HUES48 (cell line): ENCODE data around the gene ST6GALNAC4.
A peak's percentile ranks its signal among the peaks of the same experiment; 100 is the strongest.

Source experiments
- H3K27ac ChIP-seq: one replicate; pipeline ENCODE4 v1.7.0; 2013; ENCODE audit warnings: low read depth, low read length, inconsistent platforms
- H3K27me3 ChIP-seq: 2 replicates; pipeline ENCODE4 v1.6.1; 2013; ENCODE audit warnings: mild to moderate bottlenecking, low read length; ENCODE audit not compliant: control insufficient read depth, insufficient read depth
- H3K36me3 ChIP-seq: 2 replicates; pipeline ENCODE4 v1.6.1; 2013; ENCODE audit warnings: low read length; ENCODE audit not compliant: control insufficient read depth, insufficient read depth
- H3K4me1 ChIP-seq: 2 replicates; pipeline ENCODE4 v1.6.1; 2013; ENCODE audit warnings: mild to moderate bottlenecking, low read length; ENCODE audit not compliant: control insufficient read depth, insufficient read depth
- H3K4me3 ChIP-seq: 2 replicates; pipeline ENCODE4 v1.5.1; 2013; ENCODE audit warnings: mild to moderate bottlenecking, low read depth, low read length
- H3K9ac ChIP-seq: 2 replicates; pipeline ENCODE4 v1.6.1; 2013; ENCODE audit warnings: mild to moderate bottlenecking, low read depth, low read length, moderate library complexity
- H3K9me3 ChIP-seq: 2 replicates; pipeline ENCODE4 v1.6.1; 2013; ENCODE audit warnings: low read length; ENCODE audit not compliant: control insufficient read depth, insufficient read depth

ST6GALNAC4 gene

DNA sequence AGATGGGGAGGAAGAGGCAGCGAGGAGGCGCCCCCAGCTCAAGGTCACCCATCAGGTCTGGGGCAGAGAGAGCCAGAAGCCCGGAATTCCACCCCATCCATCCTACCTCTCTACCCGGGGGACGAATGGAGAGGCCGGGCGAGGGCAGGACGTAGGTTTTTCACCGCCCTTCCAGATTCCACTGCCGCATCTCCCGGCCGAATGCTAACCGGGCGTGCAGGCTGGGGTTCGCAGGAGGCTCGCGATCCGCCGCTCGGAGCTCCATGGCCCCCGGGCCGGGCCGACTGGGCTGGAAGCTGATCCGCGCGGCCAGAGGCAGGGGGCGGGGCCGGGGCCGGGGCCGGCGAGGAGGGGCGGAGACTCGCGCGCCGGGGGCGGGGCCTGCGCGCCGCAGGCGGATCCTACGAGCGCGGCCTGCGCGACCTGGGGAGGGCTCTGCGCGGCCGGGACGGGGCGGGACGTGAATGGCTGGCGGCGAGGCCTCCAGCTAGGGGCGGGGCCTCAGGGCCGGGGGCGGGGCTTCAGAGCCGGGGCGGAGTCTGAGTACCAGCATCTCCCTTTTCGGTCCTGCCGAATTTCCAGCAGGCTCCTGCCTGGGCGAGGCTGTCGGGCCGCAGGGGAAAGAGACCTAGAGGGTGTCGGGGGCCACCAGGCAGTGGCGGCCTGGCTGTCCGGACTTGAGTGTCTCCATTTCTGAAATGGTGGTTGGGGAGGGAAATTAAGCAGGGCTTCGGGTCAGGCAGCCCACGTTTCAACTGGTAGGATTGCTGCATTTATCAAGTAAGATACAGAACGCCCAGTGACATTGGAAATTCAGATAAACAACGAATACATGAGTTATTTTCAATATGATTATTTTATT, at the start of gene ST6GALNAC4:
ST6GALNAC4 (minus strand) TSS at position 322 of the 862 bp plus-strand sequence. CDS start 622 bp downstream, outside the sequence.
- Histone ChIP-seq H3K9me3 (no peaks in the 10 kb centered on the region), H3K9ac (peak within 1 kb of the TSS; percentile 51; the same call in 1 of the 2 replicates), H3K27ac (no peak within 1 kb of the TSS), H3K36me3 (peaks cover 11% of the 10 kb centered on the region; the same call in 1 of the 2 replicates), H3K4me1 (no peaks in the 10 kb centered on the region), H3K27me3 (peaks cover 6% of the 10 kb centered on the region; the same call in 1 of the 2 replicates), H3K4me3 (peak within 1 kb of the TSS; percentile 82)

GRCh38 chr9:127965953-127966352, 49.1 kb upstream of the ST6GALNAC4 start:
- Histone ChIP-seq H3K27ac (no peak overlapping the region), H3K4me1 (peaks cover 28% of the 10 kb centered on the region), H3K9me3 (no peaks in the 10 kb centered on the region), H3K4me3 (no peak overlapping the region), H3K9ac (peak overlapping the region; percentile 45; the same call in 1 of the 2 replicates), H3K27me3 (no peaks in the 10 kb centered on the region), H3K36me3 (no peaks in the 10 kb centered on the region)

GRCh38 chr9:127963359-127964064, 46.7 kb upstream of the ST6GALNAC4 start:
- no peak overlapping the region for H3K27ac ChIP-seq

DNA sequence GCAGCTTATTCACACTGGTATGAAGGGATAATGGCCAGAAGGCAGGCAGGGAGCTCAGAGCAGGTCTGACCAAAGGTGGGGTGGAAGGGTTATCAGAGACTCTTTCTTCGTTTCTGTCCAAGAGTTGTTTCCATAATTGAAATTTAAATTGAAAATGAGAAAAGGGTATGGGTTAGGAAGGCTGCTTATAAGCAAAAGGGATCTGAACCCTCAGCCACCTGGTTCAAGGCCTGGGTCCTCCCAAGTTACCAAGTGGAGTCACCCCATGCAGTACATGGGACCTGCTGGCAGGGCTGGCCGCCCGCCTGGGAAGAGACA, 46.2 kb upstream of the ST6GALNAC4 start:
- Histone ChIP-seq H3K9ac (no peak overlapping the region), H3K4me1 (peaks cover 20% of the 10 kb centered on the region), H3K27ac (no peak overlapping the region), H3K36me3 (no peaks in the 10 kb centered on the region), H3K9me3 (no peaks in the 10 kb centered on the region), H3K27me3 (no peaks in the 10 kb centered on the region), H3K4me3 (no peak overlapping the region)

More at GRCh38 chr9:127963359-127964064, 46.7 kb upstream of the ST6GALNAC4 start:
- H3K27me3 ChIP-seq = no peaks in the 10 kb centered on the region
- no peak overlapping the region for H3K4me3 ChIP-seq
- no peaks in the 10 kb centered on the region for H3K9me3 ChIP-seq
- H3K36me3 ChIP-seq = no peaks in the 10 kb centered on the region
- H3K9ac ChIP-seq = no peak overlapping the region
- peaks cover 20% of the 10 kb centered on the region for H3K4me1 ChIP-seq

DNA sequence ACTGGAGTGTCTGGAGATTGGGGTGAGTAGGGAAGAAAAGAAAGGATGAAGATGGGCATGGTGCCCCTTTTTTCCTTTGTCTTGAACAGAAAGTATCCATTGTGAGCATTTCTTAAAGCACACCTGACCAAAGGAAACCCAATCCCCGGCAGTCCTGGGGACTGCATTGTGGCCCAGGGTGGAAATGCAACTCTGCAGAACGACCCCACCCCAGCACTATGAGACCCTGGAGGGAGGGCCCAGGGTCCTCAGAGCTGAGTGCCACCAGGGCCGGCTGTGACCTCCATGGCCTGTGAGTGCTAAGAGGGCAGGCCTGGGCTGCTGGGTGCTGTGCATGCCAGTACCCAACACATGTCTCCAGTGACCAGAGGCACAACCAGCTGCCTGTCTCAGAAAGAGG, 45.4 kb upstream of the ST6GALNAC4 start:
- Histone ChIP-seq H3K27me3 (no peaks in the 10 kb centered on the region), H3K9ac (no peak overlapping the region), H3K9me3 (no peaks in the 10 kb centered on the region), H3K4me1 (peaks cover 19% of the 10 kb centered on the region), H3K27ac (no peak overlapping the region), H3K36me3 (no peaks in the 10 kb centered on the region), H3K4me3 (no peak overlapping the region)

DNA sequence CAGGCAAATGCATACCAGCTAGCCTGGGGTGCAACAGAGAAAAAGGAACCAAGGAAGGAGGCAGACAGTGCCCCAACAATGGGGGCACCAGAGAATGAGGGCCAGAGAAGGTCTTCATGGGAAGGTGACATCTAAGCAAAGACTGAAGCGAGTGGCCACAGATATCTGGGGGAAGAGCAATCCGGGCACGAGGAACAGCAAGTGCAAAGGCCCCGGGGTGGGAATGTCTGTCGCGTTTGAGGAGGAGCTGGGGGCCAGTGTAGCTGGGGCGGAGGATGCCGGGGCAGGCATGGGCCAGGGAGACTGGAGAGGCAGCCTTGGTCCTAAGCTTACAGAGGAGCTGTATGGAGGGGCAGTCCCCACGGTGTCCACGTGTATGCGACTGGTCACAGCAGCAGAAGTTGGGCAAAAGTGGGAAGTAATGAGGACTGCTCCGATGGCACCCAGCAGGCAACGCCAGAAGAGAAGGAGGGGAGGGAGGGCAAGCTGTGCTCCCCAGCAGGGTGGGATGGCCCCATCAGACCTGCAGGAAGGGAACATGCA, 44.8 kb upstream of the ST6GALNAC4 start:
- Histone ChIP-seq H3K4me1 (peaks cover 15% of the 10 kb centered on the region), H3K9ac (no peak overlapping the region), H3K4me3 (no peak overlapping the region), H3K36me3 (no peaks in the 10 kb centered on the region), H3K27me3 (no peaks in the 10 kb centered on the region), H3K9me3 (no peaks in the 10 kb centered on the region), H3K27ac (no peak overlapping the region)

DNA sequence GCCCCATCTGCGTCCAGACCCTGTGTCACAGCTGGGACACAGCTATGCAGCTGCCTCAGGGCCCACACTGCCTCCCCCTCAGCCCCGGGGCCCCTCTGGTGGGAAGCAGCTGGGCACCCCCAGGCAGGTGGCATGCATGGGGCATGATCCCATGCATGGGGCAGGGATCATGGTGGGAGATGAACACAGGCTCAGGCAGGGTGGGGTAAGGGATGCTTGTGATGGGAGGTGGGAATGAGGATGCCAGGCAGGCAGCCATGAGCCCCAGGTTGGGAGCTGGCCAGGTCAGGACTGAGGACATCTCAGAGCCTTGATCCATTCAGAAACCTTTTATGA, 44.3 kb upstream of the ST6GALNAC4 start:
- peaks cover 15% of the 10 kb centered on the region for H3K4me1 ChIP-seq
- no peak overlapping the region for H3K27ac ChIP-seq
- H3K9ac ChIP-seq = no peak overlapping the region
- no peaks in the 10 kb centered on the region for H3K9me3 ChIP-seq
- H3K4me3 ChIP-seq = no peak overlapping the region
- H3K27me3 ChIP-seq = no peaks in the 10 kb centered on the region
- H3K36me3 ChIP-seq = no peaks in the 10 kb centered on the region

DNA sequence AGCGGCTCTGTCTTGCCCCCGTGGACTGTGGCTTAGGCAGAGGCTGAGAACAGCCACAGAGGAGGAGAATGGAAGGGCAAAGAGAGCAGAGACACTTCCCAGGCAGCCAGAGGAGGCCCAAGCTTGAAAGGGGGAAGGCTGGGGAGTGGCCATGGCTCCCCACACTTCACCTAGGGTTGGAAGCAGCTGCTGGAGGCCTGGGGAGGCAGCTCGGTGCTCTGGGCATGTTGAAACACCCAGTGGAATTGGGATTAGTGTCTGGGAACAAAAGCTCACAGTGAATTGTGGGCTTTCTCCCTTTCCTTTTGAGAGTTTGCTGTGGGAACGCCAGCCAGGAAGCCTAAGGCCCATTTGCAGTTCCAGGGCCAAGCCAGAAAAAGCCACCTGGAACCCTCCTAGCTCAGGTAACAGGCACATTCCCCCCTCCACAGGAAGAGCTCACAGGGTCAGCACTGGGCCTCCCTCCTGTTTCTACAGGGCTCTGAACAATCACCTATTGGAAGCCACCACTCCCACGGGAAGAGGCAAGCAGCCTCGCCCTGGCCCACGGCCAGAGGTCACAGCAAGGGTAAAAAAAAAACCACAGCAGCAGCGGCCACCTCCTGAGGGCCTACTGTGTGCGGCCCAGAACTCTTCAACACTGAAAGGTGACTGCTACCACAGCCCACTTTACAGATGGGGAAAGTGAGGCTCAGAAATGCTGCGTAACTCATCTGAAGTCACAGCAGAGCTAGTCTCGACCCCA, 43.7 kb upstream of the ST6GALNAC4 start:
- no peak overlapping the region for H3K9ac ChIP-seq

GRCh38 chr9:127959841-127960409, 43.1 kb upstream of the ST6GALNAC4 start:
- Histone ChIP-seq H3K9me3 (no peaks in the 10 kb centered on the region), H3K27ac (no peak overlapping the region), H3K27me3 (no peaks in the 10 kb centered on the region), H3K9ac (no peak overlapping the region), H3K4me3 (no peak overlapping the region), H3K4me1 (peaks cover 12% of the 10 kb centered on the region), H3K36me3 (no peaks in the 10 kb centered on the region)

More for the DNA sequence above, 43.7 kb upstream of the ST6GALNAC4 start:
- Histone ChIP-seq H3K36me3 (no peaks in the 10 kb centered on the region), H3K9me3 (no peaks in the 10 kb centered on the region), H3K27me3 (no peaks in the 10 kb centered on the region), H3K27ac (no peak overlapping the region), H3K4me1 (peaks cover 16% of the 10 kb centered on the region), H3K4me3 (no peak overlapping the region)

GRCh38 chr9:127959398-127959797, 42.6 kb upstream of the ST6GALNAC4 start:
- Histone ChIP-seq H3K4me1 (peaks cover 12% of the 10 kb centered on the region), H3K4me3 (no peak overlapping the region), H3K27me3 (no peaks in the 10 kb centered on the region), H3K36me3 (no peaks in the 10 kb centered on the region), H3K9me3 (no peaks in the 10 kb centered on the region), H3K9ac (no peak overlapping the region), H3K27ac (no peak overlapping the region)
